ENCODE data around the gene KNCN. TPM values are rescaled to one million over a fixed set of nuclear protein-coding genes. Genes with fewer than 3 reads are reported as not detected.
A peak's percentile ranks its signal among the peaks of the same experiment; 100 is the strongest.

KNCN gene
- total and polyA plus RNA-seq, 5 donors from 2014 or later: not detected

GRCh38 chr1:46554597-46555381 is 3.3 kb upstream of the KNCN start:
- no peak overlapping the region for H3K27ac Mint-ChIP-seq
- no peaks in the 10 kb centered on the region for H3K27me3 Mint-ChIP-seq

DNA sequence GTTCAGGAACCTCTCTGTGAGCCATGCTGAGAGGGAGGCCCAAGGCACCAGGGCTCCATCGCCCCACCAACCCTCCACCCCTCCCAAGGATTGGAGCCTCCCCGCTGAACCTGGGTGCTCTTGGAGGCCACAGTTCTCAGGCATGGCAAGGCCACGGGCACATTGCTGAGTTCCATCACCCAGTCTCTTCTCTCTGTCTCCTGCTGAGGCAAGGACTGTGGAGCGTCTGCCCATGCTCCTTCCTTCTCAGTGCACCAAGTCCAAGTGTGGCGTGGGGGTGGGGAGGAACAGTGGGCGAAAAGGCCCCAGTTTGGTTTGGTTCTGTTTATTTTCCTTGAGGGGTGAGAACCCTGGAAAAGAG is 2.8 kb upstream of the KNCN start:
- Mint-ChIP-seq H3K36me3 (no peaks in the 10 kb centered on the region), H3K9me3 (no peaks in the 10 kb centered on the region), H3K27ac (peak overlapping the region in 1 of 3 donors; percentile 25), H3K27me3 (no peaks in the 10 kb centered on the region), H3K4me1 (peaks cover 0 to 8% (median 8%) of the 10 kb centered on the region in 4 donors), H3K4me3 (no peak overlapping the region)
- no peaks in the 10 kb centered on the region for H3K9me3 ChIP-seq (ENCODE audit: control insufficient read depth in 2 of 2, low read length in 2 of 2)
- H3K27ac ChIP-seq (ENCODE audit: insufficient read depth, low read length, poor library complexity, severe bottlenecking): no peak overlapping the region
- DNase-seq: no peak
- peaks cover 7% of the 10 kb centered on the region for H3K36me3 ChIP-seq (ENCODE audit: control insufficient read depth, insufficient read depth, low read length)
- no peak for ATAC-seq (ENCODE audit: low read depth in 2 of 2)
- H3K4me1 ChIP-seq (ENCODE audit: control insufficient read depth, insufficient read depth, low read length, poor library complexity, severe bottlenecking): peaks cover 3% of the 10 kb centered on the region
- no peak overlapping the region for H3K4me3 ChIP-seq (ENCODE audit: low read depth, low read length)
- no peaks in the 10 kb centered on the region for H3K27me3 ChIP-seq (ENCODE audit: control insufficient read depth, insufficient read depth, low read length)

More at GRCh38 chr1:46554597-46555381, 3.3 kb upstream of the KNCN start:
- H3K4me3 Mint-ChIP-seq: no peak overlapping the region
- peaks cover 7% of the 10 kb centered on the region for H3K36me3 ChIP-seq (ENCODE audit: control insufficient read depth, insufficient read depth, low read length)
- H3K4me1 ChIP-seq (ENCODE audit: control insufficient read depth, insufficient read depth, low read length, poor library complexity, severe bottlenecking): peaks cover 3% of the 10 kb centered on the region
- no peak for DNase-seq
- H3K4me1 Mint-ChIP-seq: peaks cover 0 to 3% (median 2%) of the 10 kb centered on the region in 4 donors
- H3K9me3 Mint-ChIP-seq: no peaks in the 10 kb centered on the region
- no peak for ATAC-seq (ENCODE audit: low read depth in 2 of 2)
- H3K27ac ChIP-seq (ENCODE audit: insufficient read depth, low read length, poor library complexity, severe bottlenecking): no peak overlapping the region
- peaks cover 2% of the 10 kb centered on the region for H3K36me3 Mint-ChIP-seq
- H3K9me3 ChIP-seq (ENCODE audit: control insufficient read depth in 2 of 2, low read length in 2 of 2): no peaks in the 10 kb centered on the region
- H3K4me3 ChIP-seq (ENCODE audit: low read depth, low read length): no peak overlapping the region
- no peaks in the 10 kb centered on the region for H3K27me3 ChIP-seq (ENCODE audit: control insufficient read depth, insufficient read depth, low read length)

DNA sequence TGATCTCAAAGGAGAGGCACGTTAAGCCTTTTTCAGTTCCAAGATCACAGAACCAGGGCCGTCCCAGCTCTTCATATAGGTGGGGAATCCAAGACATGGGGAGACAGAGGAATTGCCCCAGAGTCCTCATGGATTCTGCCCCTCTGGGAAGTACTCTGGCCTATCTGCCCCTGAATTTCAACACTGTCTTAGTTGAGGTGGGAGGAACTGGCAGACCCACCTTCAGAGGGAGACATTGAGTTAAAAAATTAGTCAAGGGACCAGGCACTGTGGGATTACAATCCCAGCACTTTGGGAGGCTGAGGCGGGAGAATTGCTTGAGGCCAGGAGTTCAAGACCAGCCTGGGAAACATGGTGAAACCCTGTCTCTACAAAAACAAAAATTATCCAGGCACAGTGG is 2.1 kb upstream of the KNCN start:
- no peak for DNase-seq
- H3K9me3 Mint-ChIP-seq: no peaks in the 10 kb centered on the region
- peaks cover 4% of the 10 kb centered on the region for H3K36me3 ChIP-seq (ENCODE audit: control insufficient read depth, insufficient read depth, low read length)
- H3K4me3 Mint-ChIP-seq: no peak overlapping the region
- H3K36me3 Mint-ChIP-seq: no peaks in the 10 kb centered on the region
- ATAC-seq (ENCODE audit: low read depth in 2 of 2): no peak
- no peaks in the 10 kb centered on the region for H3K27me3 Mint-ChIP-seq
- H3K9me3 ChIP-seq (ENCODE audit: control insufficient read depth in 2 of 2, low read length in 2 of 2): no peaks in the 10 kb centered on the region
- no peaks in the 10 kb centered on the region for H3K27me3 ChIP-seq (ENCODE audit: control insufficient read depth, insufficient read depth, low read length)
- peaks cover 0 to 9% (median 8%) of the 10 kb centered on the region in 4 donors for H3K4me1 Mint-ChIP-seq
- peak overlapping the region in 1 of 3 donors; percentile 79 for H3K27ac Mint-ChIP-seq
- peaks cover 3% of the 10 kb centered on the region for H3K4me1 ChIP-seq (ENCODE audit: control insufficient read depth, insufficient read depth, low read length, poor library complexity, severe bottlenecking)
- H3K27ac ChIP-seq (ENCODE audit: insufficient read depth, low read length, poor library complexity, severe bottlenecking): no peak overlapping the region
- H3K4me3 ChIP-seq (ENCODE audit: low read depth, low read length): no peak overlapping the region

GRCh38 chr1:46552357-46553237 is 1.1 kb upstream of the KNCN start:
- Mint-ChIP-seq H3K27me3 (no peaks in the 10 kb centered on the region), H3K4me1 (peaks cover 6 to 12% (median 10%) of the 10 kb centered on the region in 4 donors), H3K27ac (no peak overlapping the region), H3K9me3 (no peaks in the 10 kb centered on the region), H3K4me3 (no peak overlapping the region), H3K36me3 (no peaks in the 10 kb centered on the region)
- Histone ChIP-seq H3K4me3 (ENCODE audit: low read depth, low read length) (no peak overlapping the region), H3K4me1 (ENCODE audit: control insufficient read depth, insufficient read depth, low read length, poor library complexity, severe bottlenecking) (peaks cover 3% of the 10 kb centered on the region), H3K9me3 (ENCODE audit: control insufficient read depth in 2 of 2, low read length in 2 of 2) (no peaks in the 10 kb centered on the region), H3K27ac (ENCODE audit: insufficient read depth, low read length, poor library complexity, severe bottlenecking) (no peak overlapping the region), H3K36me3 (ENCODE audit: control insufficient read depth, insufficient read depth, low read length) (no peaks in the 10 kb centered on the region), H3K27me3 (ENCODE audit: control insufficient read depth, insufficient read depth, low read length) (no peaks in the 10 kb centered on the region)
- ATAC-seq (ENCODE audit: low read depth in 2 of 2): no peak
- no peak for DNase-seq

- H3K9me3 Mint-ChIP-seq: no peaks in the 10 kb centered on the region
- Histone ChIP-seq H3K27me3 (ENCODE audit: control insufficient read depth, insufficient read depth, low read length) (no peaks in the 10 kb centered on the region), H3K9me3 (ENCODE audit: control insufficient read depth in 2 of 2, low read length in 2 of 2) (no peaks in the 10 kb centered on the region), H3K4me1 (ENCODE audit: control insufficient read depth, insufficient read depth, low read length, poor library complexity, severe bottlenecking) (peaks cover 3% of the 10 kb centered on the region), H3K27ac (ENCODE audit: insufficient read depth, low read length, poor library complexity, severe bottlenecking) (no peak overlapping the region), H3K36me3 (ENCODE audit: control insufficient read depth, insufficient read depth, low read length) (no peaks in the 10 kb centered on the region), H3K4me3 (ENCODE audit: low read depth, low read length) (no peak overlapping the region)
- H3K4me3 Mint-ChIP-seq: no peak overlapping the region
- ATAC-seq (ENCODE audit: low read depth in 2 of 2) (no peak), DNase-seq (no peak)
- no peak overlapping the region for H3K27ac Mint-ChIP-seq
- no peaks in the 10 kb centered on the region for H3K36me3 Mint-ChIP-seq
- H3K27me3 Mint-ChIP-seq: peaks cover 11% of the 10 kb centered on the region
- peaks cover 6 to 12% (median 10%) of the 10 kb centered on the region in 4 donors for H3K4me1 Mint-ChIP-seq
These were observed 656 bp downstream of the KNCN start for GRCh38 chr1:46550751-46551231.

GRCh38 chr1:46549697-46550681 is 1.5 kb downstream of the KNCN start:
- H3K27me3 ChIP-seq (ENCODE audit: control insufficient read depth, insufficient read depth, low read length): peaks cover 4% of the 10 kb centered on the region
- H3K4me3 ChIP-seq (ENCODE audit: low read depth, low read length): no peak overlapping the region
- DNase-seq: peak; percentile 10 to 39 (median 31)
- ATAC-seq (ENCODE audit: low read depth in 2 of 2): peak; percentile 59 to 61
- Mint-ChIP-seq H3K4me1 (peaks cover 6 to 12% (median 10%) of the 10 kb centered on the region in 4 donors), H3K27ac (peak overlapping the region in 2 of 3 donors; percentile 42 to 78), H3K27me3 (peaks cover 11% of the 10 kb centered on the region), H3K9me3 (no peaks in the 10 kb centered on the region), H3K4me3 (peak overlapping the region in 1 of 4 donors; percentile 59), H3K36me3 (no peaks in the 10 kb centered on the region)
- no peaks in the 10 kb centered on the region for H3K9me3 ChIP-seq (ENCODE audit: control insufficient read depth in 2 of 2, low read length in 2 of 2)
- peaks cover 3% of the 10 kb centered on the region for H3K4me1 ChIP-seq (ENCODE audit: control insufficient read depth, insufficient read depth, low read length, poor library complexity, severe bottlenecking)
- H3K36me3 ChIP-seq (ENCODE audit: control insufficient read depth, insufficient read depth, low read length): no peaks in the 10 kb centered on the region
- H3K27ac ChIP-seq (ENCODE audit: insufficient read depth, low read length, poor library complexity, severe bottlenecking): no peak overlapping the region

All from CD4-positive, CD25-positive, alpha-beta regulatory T cell (primary cell).